Smooth muscle cell (in vitro differentiated cells): ENCODE results near the gene TFCP2L1. TPM values are rescaled to one million over a fixed set of nuclear protein-coding genes. Genes with fewer than 3 reads are reported as not detected.

Experiments used
- DNase-seq: peaks from one replicate; lab custom pipeline; 2025; ENCODE audit not compliant: unreplicated experiment; lab: John Stamatoyannopoulos, UW
- H2AFZ ChIP-seq: fragments of 200-600 bp; sonication (generic); 2 replicates; pipeline ENCODE4 v1.6.0; 2016; ENCODE audit warnings: antibody characterized with exemption, low read depth, mild to moderate bottlenecking
- H3F3A ChIP-seq: fragments of 200-600 bp; sonication (generic); 2 replicates; pipeline ENCODE4 v1.6.0; 2017; ENCODE audit warnings: antibody characterized with exemption, low read depth
- H3K27ac ChIP-seq: fragments of 200-600 bp; sonication (generic); 2 replicates; pipeline ENCODE4 v1.5.1; 2016; ENCODE audit warnings: low read depth, mild to moderate bottlenecking
- H3K27me3 ChIP-seq: fragments of 200-600 bp; sonication (generic); 2 replicates; pipeline ENCODE4 v1.6.1; 2016; ENCODE audit warnings: low read depth, mild to moderate bottlenecking
- H3K36me3 ChIP-seq: fragments of 200-600 bp; sonication (generic); 2 replicates; pipeline ENCODE4 v1.5.1; 2016; ENCODE audit warnings: low read depth
- H3K4me1 ChIP-seq: fragments of 200-600 bp; sonication (generic); 2 replicates; pipeline ENCODE4 v1.5.1; 2016; ENCODE audit warnings: low read depth
- H3K4me2 ChIP-seq: fragments of 200-600 bp; sonication (generic); 2 replicates; pipeline ENCODE4 v1.6.0; 2016; ENCODE audit warnings: mild to moderate bottlenecking
- H3K4me3 ChIP-seq: fragments of 200-600 bp; sonication (generic); 2 replicates; pipeline ENCODE4 v1.5.1; 2016; ENCODE audit warnings: mild to moderate bottlenecking
- H3K79me2 ChIP-seq: fragments of 200-600 bp; sonication (generic); 2 replicates; pipeline ENCODE4 v1.6.0; 2016; ENCODE audit warnings: low read depth, mild to moderate bottlenecking
- H3K9ac ChIP-seq: fragments of 200-600 bp; sonication (generic); 2 replicates; pipeline ENCODE4 v1.6.0; 2016; ENCODE audit warnings: low read depth
- H3K9me3 ChIP-seq: fragments of 200-600 bp; sonication (generic); replicated peaks from 2 replicates; pipeline ENCODE4 v1.5.1; 2016; ENCODE audit warnings: low read depth
- H4K20me1 ChIP-seq: fragments of 200-600 bp; sonication (generic); 2 replicates; pipeline ENCODE4 v1.6.0; 2016; ENCODE audit warnings: low read depth
- CTCF ChIP-seq: fragments of 200-600 bp; sonication (generic); IDR thresholded peaks from 2 replicates; pipeline ENCODE4 v1.5.1; 2017; ENCODE audit warnings: borderline replicate concordance, mild to moderate bottlenecking, antibody characterized with exemption; ENCODE audit not compliant: insufficient read depth, poor library complexity, severe bottlenecking
- WGBS: methylation state at CpG from one replicate; pipeline ENCODE4 v1.1.7; 2016; ENCODE audit warnings: low lambda C conversion rate; 5-methylcytosine and 5-hydroxymethylcytosine counted together
- polyA plus RNA-seq: library from polyadenylated mRNA; unstranded; fragments of >200 nt; fragmentation: Nextera tagmentation; extraction: Ambion mirVana; gene quantifications from 2 replicates; pipeline ENCODE4 v1.2.1, GENCODE V29; 2016
- total RNA-seq: library from RNA; depleted of rRNA; stranded (reverse); fragments of >200 nt; gene quantifications from 2 replicates; pipeline ENCODE4 v1.2.3, GENCODE V29; 2014

The TFCP2L1 gene
- total and polyA plus RNA-seq, 2 experiments from 2014 or later: 0.13 TPM; not detected in 1

GRCh38 chr2:121197369-121198091 is 87.5 kb downstream of the TFCP2L1 start:
- Histone ChIP-seq H3K27me3 (no peaks in the 10 kb centered on the region), H3K4me1 (no peaks in the 10 kb centered on the region), H3K27ac (peak overlapping the region; percentile 64), H3K36me3 (no peaks in the 10 kb centered on the region), H3F3A (no peaks in the 10 kb centered on the region), H3K79me2 (no peaks in the 10 kb centered on the region), H3K4me2 (peak overlapping the region; percentile 48), H3K4me3 (no peak overlapping the region), H3K9ac (no peak overlapping the region), H2AFZ (peak overlapping the region; percentile 54), H4K20me1 (no peaks in the 10 kb centered on the region), H3K9me3 (no peaks in the 10 kb centered on the region)
- WGBS: 56% methylated on average over 19 of the region's 19 CpGs
- TF ChIP-seq CTCF: no peak
- peak; percentile 17 for DNase-seq

- Histone ChIP-seq H3K9me3 (no peaks in the 10 kb centered on the region), H3K79me2 (no peaks in the 10 kb centered on the region), H3K4me1 (no peaks in the 10 kb centered on the region), H3K36me3 (no peaks in the 10 kb centered on the region), H3K4me2 (no peak overlapping the region), H3F3A (no peaks in the 10 kb centered on the region), H3K27me3 (no peaks in the 10 kb centered on the region), H2AFZ (no peak overlapping the region), H3K27ac (no peak overlapping the region), H3K9ac (no peak overlapping the region), H4K20me1 (no peaks in the 10 kb centered on the region), H3K4me3 (no peak overlapping the region)
- no peak for TF ChIP-seq CTCF
- 92% methylated on average over 8 of the region's 8 CpGs for WGBS
- no peak for DNase-seq
These were observed 88.2 kb downstream of the TFCP2L1 start for GRCh38 chr2:121196849-121197155.

- Histone ChIP-seq H3K9me3 (no peaks in the 10 kb centered on the region), H2AFZ (no peak overlapping the region), H3K4me3 (no peak overlapping the region), H3K27me3 (no peaks in the 10 kb centered on the region), H3F3A (no peaks in the 10 kb centered on the region), H3K4me2 (no peak overlapping the region), H3K27ac (no peak overlapping the region), H3K36me3 (no peaks in the 10 kb centered on the region), H3K79me2 (no peaks in the 10 kb centered on the region), H3K9ac (no peak overlapping the region), H3K4me1 (no peaks in the 10 kb centered on the region), H4K20me1 (no peaks in the 10 kb centered on the region)
- TF ChIP-seq CTCF: no peak
- WGBS: 91% methylated on average over 19 of the region's 19 CpGs
- no peak for DNase-seq
These were observed 88.7 kb downstream of the TFCP2L1 start for GRCh38 chr2:121196132-121196848.
